GM12878 (cell line): ENCODE results near the gene VCL. TPM values are rescaled to one million over a fixed set of nuclear protein-coding genes. Genes with fewer than 3 reads are reported as not detected.

Source experiments
- BRCA1 ChIP-seq: IDR thresholded peaks from 2 replicates; pipeline ENCODE4 v1.6.1; 2011; ENCODE audit warnings: low read depth, low read length, improper control_type of control experiment
- CBFB ChIP-seq: IDR thresholded peaks from 2 replicates; pipeline ENCODE4 v1.6.1; 2016; ENCODE audit warnings: antibody characterized with exemption, low read depth
- DPF2 ChIP-seq: fragments of 450-650 bp; IDR thresholded peaks from 2 replicates; pipeline ENCODE4 v1.6.1; 2017; ENCODE audit warnings: mild to moderate bottlenecking
- FOXM1 ChIP-seq: IDR thresholded peaks from 2 replicates; pipeline ENCODE4 v1.6.1; 2012; ENCODE audit warnings: low read depth, mild to moderate bottlenecking, inconsistent platforms, low read length, moderate library complexity
- IRF4 ChIP-seq: IDR thresholded peaks from 2 replicates; pipeline ENCODE4 v1.6.1; 2011; ENCODE audit warnings: low read depth, low read length
- MEF2B ChIP-seq: fragments of 450-650 bp; IDR thresholded peaks from 2 replicates; pipeline ENCODE4 v1.6.1; 2018; ENCODE audit warnings: mild to moderate bottlenecking, moderate library complexity; ENCODE audit not compliant: partially characterized antibody, poor library complexity, severe bottlenecking
- POLR2AphosphoS5 ChIP-seq: IDR thresholded peaks from 2 replicates; pipeline ENCODE4 v1.6.1; 2011; ENCODE audit warnings: mild to moderate bottlenecking, low read length, inconsistent platforms
- POU2F2 ChIP-seq: IDR thresholded peaks from 3 replicates; pipeline ENCODE4 v1.6.1; 2011; ENCODE audit warnings: low read depth, mild to moderate bottlenecking, low read length, borderline replicate concordance
- RB1 ChIP-seq: fragments of 450-650 bp; formaldehyde crosslinking; IDR thresholded peaks from 2 replicates; pipeline ENCODE4 v1.6.1; 2017; ENCODE audit warnings: mild to moderate bottlenecking, borderline replicate concordance
- RFX5 ChIP-seq: IDR thresholded peaks from 2 replicates; pipeline ENCODE4 v1.6.1; 2011; ENCODE audit warnings: low read depth, low read length, improper control_type of control experiment
- TCF3 ChIP-seq: IDR thresholded peaks from 2 replicates; pipeline ENCODE4 v1.6.1; 2012; ENCODE audit warnings: low read depth, mild to moderate bottlenecking, low read length, borderline replicate concordance; ENCODE audit not compliant: insufficient read depth
- polyA plus RNA-seq, 11 experiments: library from polyadenylated mRNA; depleted of rRNA in 4 of 11; unstranded in 6 of 11; stranded (reverse) in 5 of 11; fragments of >200 nt; fragmentation: Nextera tagmentation in 4 of 11; fragmentation: Illumina TruSeq in 1 of 11; extraction: Ambion mirVana in 4 of 11; extraction: Trizol in 1 of 11; gene quantifications; 1 replicate in 1 of 11; 2 replicates in 10 of 11; pipeline versions ENCODE4 v1.2.1 to v1.2.3, GENCODE V29; 2011 to 2016; ENCODE audit warnings: inconsistent platforms in 2 of 11, missing spikeins in 2 of 11, low read depth in 1 of 11
- total RNA-seq, 4 experiments: library from RNA; depleted of rRNA in 3 of 4; stranded (reverse); fragments of >200 nt in 3 of 4; fragmentation: Illumina TruSeq in 1 of 4; extraction: Trizol in 1 of 4; gene quantifications; 2 replicates each; pipeline versions ENCODE4 v1.2.1 to v1.2.3, GENCODE V29; 2013 to 2021
- TF ChIP-seq, protein P1 (sequence below), 3 experiments: IDR thresholded peaks in 2 of 3; conservative IDR thresholded peaks in 1 of 3; 2 replicates each; pipeline ENCODE4 v1.5.1; 2011; ENCODE audit warnings: low read depth in 3 of 3, low read length in 3 of 3, mild to moderate bottlenecking in 3 of 3, control low read depth in 2 of 3, moderate library complexity in 2 of 3, inconsistent platforms in 1 of 3, mixed read lengths in 1 of 3; ENCODE audit not compliant: control insufficient read depth in 2 of 3, insufficient read depth in 1 of 3; ENCODE audit errors: extremely low read depth in 1 of 3
- TF ChIP-seq, protein P2 (sequence below): IDR thresholded peaks from 2 replicates; pipeline ENCODE4 v1.6.1; 2012; ENCODE audit warnings: low read depth, low read length, improper control_type of control experiment

Gene VCL
- total and polyA plus RNA-seq, 10 of the 15 experiments (the other 5 are each of a cell fraction or from before 2014, with no cell fraction given): 6.7 to 54.6 (median 24.3) TPM

DNA sequence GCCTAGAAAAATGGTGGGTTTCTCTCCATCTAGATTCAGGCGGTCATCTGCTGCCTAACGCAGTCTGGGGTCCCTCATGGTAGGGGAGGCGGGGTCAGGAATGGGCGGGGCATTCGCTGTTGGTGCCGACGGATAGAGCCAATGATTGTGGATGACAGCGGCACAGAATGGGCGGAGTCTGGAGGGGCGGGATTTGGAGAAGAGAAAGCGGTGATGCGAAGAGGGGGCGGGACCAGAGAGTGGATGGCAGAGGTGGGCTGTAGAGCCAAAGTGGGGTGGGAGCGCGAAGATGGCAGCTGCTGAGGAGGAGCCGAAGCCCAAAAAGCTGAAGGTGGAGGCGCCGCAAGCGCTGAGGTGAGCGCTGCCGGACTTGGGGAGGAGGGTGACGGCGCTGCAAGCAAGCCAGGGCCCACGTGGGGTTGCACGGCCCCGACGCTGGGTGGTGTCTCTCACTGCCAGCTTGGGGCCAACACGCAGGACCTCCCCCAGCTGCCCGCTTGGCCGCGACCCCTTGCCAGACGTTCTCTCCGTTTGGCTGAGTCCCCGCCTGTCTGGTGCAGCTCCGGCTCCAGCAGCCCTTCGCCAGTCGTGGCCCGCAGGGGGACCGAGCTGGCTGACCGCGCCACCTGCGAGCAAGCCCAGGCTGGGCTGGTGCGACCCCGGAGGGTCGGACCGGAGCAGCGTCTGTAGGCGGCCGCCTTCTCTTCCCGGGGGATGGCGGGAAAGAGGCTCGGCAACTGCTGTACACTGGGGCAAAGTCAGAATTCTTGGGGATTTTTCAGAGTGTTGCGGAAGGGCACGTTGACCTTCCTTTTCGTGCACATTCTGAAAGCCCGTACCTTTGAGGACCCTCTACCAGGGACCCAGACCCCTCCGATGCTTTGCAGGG, 153.3 kb downstream of the VCL start, which contains the start of gene ADK (continued):
- TF ChIP-seq, protein P1, sequence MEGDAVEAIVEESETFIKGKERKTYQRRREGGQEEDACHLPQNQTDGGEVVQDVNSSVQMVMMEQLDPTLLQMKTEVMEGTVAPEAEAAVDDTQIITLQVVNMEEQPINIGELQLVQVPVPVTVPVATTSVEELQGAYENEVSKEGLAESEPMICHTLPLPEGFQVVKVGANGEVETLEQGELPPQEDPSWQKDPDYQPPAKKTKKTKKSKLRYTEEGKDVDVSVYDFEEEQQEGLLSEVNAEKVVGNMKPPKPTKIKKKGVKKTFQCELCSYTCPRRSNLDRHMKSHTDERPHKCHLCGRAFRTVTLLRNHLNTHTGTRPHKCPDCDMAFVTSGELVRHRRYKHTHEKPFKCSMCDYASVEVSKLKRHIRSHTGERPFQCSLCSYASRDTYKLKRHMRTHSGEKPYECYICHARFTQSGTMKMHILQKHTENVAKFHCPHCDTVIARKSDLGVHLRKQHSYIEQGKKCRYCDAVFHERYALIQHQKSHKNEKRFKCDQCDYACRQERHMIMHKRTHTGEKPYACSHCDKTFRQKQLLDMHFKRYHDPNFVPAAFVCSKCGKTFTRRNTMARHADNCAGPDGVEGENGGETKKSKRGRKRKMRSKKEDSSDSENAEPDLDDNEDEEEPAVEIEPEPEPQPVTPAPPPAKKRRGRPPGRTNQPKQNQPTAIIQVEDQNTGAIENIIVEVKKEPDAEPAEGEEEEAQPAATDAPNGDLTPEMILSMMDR (IDR thresholded peaks at IDR 0.05 in 2 of 3, conservative IDR thresholded peaks at IDR 0.05 in 1 of 3; ENCODE audit: control insufficient read depth in 2 of 3, extremely low read depth in 1 of 3, insufficient read depth in 1 of 3, low read depth in 3 of 3, low read length in 3 of 3): peak; percentile 20 to 38 (median 29); a peak in 4 of 6 replicates
- peak; percentile 41 for TF ChIP-seq MEF2B
- TF ChIP-seq POLR2AphosphoS5: peak; percentile 52
- TF ChIP-seq IRF4: 0 out of 2 replicates have a peak, but pooled peaks have one; percentile 15
- peak; percentile 64 for TF ChIP-seq DPF2
- TF ChIP-seq POU2F2: peak; percentile 6; the same call in 1 of the 3 replicates
- no peak for TF ChIP-seq RFX5
- no peak for TF ChIP-seq FOXM1
- TF ChIP-seq, protein P2, sequence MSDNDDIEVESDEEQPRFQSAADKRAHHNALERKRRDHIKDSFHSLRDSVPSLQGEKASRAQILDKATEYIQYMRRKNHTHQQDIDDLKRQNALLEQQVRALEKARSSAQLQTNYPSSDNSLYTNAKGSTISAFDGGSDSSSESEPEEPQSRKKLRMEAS: peak; percentile 89
- TF ChIP-seq BRCA1: no peak
- peak; percentile 40; the same call in 1 of the 2 replicates for TF ChIP-seq TCF3
- 0 out of 2 replicates have a peak, but pooled peaks have one; percentile 14 for TF ChIP-seq CBFB
- peak; percentile 65; the same call in 1 of the 2 replicates for TF ChIP-seq RB1
